HG02870 (cell line): ENCODE data around the gene AMELY.
"Not testable (repeated sequence)": the region's sequence is repeated elsewhere in the genome, so short reads cannot be mapped to it uniquely, and the experiment has no call there.

Source experiments
- ATAC-seq: cut with Tn5 transposase; IDR thresholded peaks from one replicate; pipeline ENCODE4 v1.9.1; 2021; ENCODE audit warnings: mild to moderate bottlenecking, moderate library complexity; ENCODE audit not compliant: unreplicated experiment

The AMELY gene

GRCh38 chrY:6911253-6911881 lies at the start of gene AMELY:
Gene AMELY (minus strand): TSS chrY:6911752. CDS start chrY:6872608, 39,144 bp downstream.
- no peak for ATAC-seq

DNA sequence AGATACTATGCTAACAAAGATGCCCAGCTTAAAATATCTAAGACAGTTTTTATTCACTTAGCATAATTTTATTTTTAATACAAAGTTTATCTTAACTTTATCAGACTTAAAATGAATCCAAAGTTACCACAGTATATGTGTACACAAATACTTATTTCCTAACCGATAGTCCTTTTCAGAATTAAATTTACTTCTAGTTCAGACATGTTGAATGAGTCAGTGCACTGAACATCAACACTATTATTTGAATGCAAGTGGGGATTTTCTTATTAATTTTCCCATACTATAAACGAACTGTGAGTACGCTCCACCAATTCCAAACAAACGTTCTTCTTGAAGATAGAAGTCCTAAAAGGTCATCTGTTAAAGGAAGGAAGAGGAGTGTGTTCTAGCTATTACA lies 38.4 kb upstream of the AMELY start:
- no peak for ATAC-seq

DNA sequence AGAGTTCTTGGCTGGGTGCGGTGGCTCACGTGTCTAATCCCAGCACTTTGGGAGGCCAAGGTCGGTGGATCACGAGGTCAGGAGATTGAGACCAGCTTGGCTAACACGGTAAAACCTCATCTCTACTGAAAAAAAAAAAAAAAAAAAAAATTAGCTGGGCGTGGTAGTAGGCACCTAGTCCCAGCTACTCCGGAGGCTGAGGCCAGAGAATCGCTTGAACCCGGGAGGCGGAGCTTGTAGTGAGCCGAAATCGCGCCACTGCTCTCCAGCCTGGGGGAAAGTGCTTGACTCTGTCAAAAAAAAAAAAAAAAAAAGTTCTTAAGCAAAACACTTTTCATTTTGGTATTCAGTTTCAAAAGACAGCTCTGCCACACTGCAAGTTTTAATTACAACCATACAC lies 36.8 kb upstream of the AMELY start:
- ATAC-seq: no peak

GRCh38 chrY:6947695-6948094 lies 36.1 kb upstream of the AMELY start:
- ATAC-seq: no peak

- no peak for ATAC-seq
These were observed 23.9 kb upstream of the AMELY start for GRCh38 chrY:6935497-6935896.

DNA sequence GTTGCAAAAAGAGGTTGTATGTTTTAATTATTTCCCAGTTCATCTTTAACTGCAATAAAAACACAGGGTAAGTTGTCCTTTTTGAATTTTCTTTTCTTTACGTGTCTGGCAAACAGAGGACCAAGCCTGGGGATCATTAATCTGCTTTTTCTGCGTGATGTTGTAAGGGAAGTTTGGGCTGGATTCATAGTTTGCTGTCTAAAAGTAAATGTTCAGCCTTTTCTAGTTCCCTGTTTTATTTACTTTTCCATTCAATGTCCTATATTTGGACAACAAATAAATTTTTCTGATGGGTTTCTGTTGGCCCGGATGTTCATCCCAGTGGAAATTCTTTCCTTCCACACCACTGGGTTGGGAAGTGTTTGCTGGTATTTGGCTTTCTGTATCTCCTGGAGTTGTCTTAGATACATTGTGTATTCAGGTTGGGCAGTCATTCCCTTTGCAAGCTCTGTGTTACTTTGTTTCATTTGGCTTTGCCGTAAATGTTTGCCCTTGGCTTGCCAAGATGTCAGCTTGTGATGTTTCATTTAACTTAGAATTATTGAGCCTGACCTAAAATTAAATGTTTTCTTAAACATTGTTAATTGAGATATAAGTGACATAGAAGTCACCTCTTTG lies 20.3 kb upstream of the AMELY start:
- ATAC-seq: no peak

DNA sequence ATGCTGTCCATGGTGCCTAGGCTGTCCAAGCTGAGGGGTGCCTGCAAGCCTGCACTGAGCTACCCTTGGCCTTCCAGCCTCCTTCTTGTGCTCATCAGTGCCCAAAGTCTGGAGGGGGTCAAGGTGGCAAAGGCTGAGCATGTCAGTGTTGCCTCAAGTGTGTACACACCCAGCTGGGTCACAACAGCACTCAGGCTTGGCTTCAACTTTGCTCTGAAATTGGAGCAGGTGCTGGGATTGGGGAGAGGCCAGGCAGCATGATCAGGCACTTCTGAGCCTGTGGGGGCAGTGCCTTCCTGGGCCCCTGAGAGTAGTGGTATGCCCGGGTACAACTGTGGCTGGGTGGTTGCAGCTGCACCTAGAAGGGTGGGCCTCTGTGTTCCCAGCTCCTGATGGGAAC lies 17.7 kb upstream of the AMELY start:
- no peak for ATAC-seq

GRCh38 chrY:6928265-6928664 lies 16.7 kb upstream of the AMELY start:
- no peak for ATAC-seq

- no peak for ATAC-seq
These were observed 9.5 kb upstream of the AMELY start for GRCh38 chrY:6921061-6921460.

- no peak for ATAC-seq
These were observed 1.8 kb upstream of the AMELY start for GRCh38 chrY:6913362-6913761.

- no peak for ATAC-seq
These were observed 940 bp downstream of the AMELY start, which contains the start of gene TBL1Y for GRCh38 chrY:6910372-6911252. Gene TBL1Y (plus strand): TSS chrY:6910697. CDS start chrY:7025085, 114,388 bp downstream.

DNA sequence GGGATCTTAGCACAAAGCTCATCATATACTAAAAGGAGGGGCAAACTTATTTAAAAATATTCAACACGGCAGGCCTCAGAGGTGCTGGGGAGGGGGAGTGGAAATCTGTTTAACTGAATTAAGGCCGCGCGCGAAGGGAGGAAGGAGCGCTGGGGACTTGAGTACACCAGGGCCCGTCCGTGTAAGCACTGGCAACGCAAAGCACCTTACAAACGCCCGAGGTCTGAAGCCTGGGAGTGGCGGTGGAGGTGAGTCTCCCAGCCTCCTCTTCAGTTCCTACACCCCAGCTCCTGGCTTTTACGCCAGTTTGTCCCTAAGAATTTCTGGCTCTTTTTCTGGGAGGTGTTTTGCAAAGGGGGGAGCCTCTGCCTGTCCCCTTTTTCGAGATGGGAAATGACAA lies 1.7 kb downstream of the AMELY start:
- ATAC-seq: no peak

DNA sequence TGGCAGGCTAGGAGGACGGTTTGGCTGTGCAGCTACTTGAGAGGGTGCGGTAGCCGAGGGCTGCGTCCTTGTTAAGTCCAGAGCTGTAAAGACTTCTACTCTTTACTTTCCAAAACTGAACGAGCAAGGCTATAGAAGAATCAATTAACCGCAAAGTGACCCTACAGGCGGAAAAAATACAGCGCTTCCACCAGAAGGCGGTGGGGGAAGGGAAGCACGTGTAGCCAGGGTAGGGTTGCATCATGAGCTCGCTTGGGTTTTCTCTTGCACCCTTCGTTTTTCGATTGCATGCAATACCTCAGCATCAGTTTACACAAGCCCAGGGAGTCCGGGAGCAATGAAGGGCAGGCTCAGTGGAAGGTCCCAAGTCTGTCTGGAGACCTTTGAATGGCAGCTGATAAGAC lies 2.4 kb downstream of the AMELY start:
- ATAC-seq: no peak

DNA sequence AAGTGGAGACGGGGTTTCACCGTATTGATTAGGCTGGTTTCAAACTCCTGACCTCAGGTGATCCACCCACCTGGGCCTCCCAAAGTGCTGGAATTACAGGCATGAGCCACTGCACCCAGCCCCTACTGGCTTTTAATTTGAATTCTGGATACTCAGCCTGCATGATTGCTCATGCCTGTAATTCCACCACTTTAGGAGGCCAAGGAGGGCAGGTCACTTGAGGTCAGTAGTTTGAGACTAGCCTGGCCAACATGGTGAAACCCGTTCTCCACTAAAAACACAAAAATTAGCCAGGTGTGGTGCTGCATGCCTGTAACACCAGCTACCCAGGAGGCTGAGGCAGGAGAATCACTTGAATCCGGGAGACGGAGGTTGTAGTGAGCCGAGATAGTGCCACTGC lies 3.5 kb downstream of the AMELY start:
- ATAC-seq: not testable (repeated sequence)

DNA sequence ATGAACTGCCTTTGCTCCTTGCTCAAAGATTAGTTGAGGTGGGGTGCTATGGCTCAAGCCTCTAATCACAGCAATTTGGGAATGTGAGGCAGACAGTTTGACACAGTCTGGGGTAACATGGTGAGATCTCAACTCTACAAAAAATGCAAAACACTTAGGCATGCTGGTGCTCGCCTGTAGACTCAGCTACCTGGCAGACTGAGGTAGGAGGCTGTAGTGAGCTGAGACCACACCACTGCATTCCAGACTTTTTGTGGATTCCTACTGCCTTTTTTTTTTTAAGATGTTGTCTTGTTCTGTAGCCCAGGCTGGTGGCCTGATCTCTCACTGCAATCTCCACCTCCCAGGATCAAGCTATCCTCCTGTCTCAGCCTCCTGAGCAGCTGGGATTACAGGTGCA lies 4.0 kb downstream of the AMELY start:
- no peak for ATAC-seq

- not testable (repeated sequence) for ATAC-seq
These were observed 9.4 kb downstream of the AMELY start for GRCh38 chrY:6902116-6902515.

DNA sequence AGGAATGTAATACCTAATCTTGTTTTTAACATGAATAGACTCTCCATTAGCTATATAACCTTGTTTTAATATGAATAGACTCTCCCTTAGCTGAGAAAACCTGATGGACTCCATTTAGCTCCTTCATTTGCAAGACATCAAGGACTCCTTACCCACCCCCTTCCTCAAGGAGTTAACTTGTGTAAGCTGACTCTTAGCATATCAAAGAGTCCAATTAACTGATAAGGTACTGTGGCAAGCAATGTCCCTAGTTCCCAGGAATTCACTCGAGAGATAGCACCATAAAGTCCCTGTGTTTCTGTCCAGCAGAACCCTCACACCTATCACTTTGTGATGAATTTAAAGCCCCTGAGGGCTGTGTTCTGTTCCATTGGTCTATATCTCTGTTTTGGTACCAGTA lies 16.3 kb downstream of the AMELY start:
- no peak for ATAC-seq

DNA sequence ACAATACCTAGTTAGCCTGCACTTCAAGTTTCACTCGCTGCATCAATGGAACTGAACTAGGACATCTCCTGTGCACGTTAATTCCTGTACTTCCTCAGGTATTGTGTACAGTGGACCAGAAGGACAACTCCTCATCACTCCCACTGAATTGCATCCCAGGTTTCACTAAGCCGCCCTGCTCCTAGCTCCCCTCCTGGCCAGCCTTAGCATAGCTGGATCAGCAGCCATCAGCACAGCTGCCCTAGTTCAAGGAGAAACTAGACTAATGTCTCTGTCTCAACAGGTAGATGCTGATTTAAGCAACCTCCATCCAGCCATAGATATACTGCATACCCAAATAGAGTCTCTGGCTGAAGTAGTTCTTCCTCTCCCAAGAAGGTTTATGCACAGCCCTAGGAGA lies 17.1 kb downstream of the AMELY start:
- no peak for ATAC-seq

DNA sequence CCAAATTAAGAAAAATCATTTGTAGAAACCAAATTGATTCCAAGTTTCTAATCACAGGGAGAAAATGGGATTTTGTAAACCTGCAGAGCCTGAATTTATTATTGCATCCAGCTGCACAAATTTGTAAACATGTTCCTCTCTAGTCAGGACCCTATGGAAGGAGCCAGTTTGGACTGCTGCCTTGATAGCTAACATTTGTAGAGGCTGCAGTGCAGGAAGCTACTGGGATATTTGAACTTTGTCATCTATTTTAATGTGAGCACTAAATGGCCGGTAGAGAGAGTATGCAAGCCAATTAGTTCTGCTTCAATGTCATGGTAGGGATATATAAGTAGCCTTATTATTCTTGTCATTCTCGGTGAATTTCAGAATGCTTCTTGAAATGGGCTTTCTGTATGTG lies 62.2 kb downstream of the AMELY start:
- ATAC-seq: no peak

GRCh38 chrY:6842650-6843049 lies 68.9 kb downstream of the AMELY start:
- not testable (repeated sequence) for ATAC-seq
